GM12878 (cell line): ENCODE data around the gene RFX1. TPM values are rescaled to one million over a fixed set of nuclear protein-coding genes. Genes with fewer than 3 reads are reported as not detected.
A peak's percentile ranks its signal among the peaks of the same experiment; 100 is the strongest.

ENCODE experiments used
- ATAC-seq: fragments of 200-7000 bp; cut with Tn5 transposase; 3 replicates; pipeline ENCODE4 v1.9.1; 2020; ENCODE audit warnings: mild to moderate bottlenecking, moderate library complexity
- BruUV-seq: library from RNA; stranded (reverse); fragments of 400-500 nt; replicated peaks from 2 replicates; lab custom pipeline; 2021; lab: Mats Ljungman, UMichigan
- CTCF ChIA-PET: fragments of 300-600 bp; sonication (Branson Sonifier 250); formaldehyde crosslinking; extraction: SDS; loops from one replicate; lab custom pipeline; 2021; ENCODE audit warnings: inconsistent platforms; lab: Yijun Ruan, JAX
- POLR2A ChIA-PET: fragments of 350-600 bp; formaldehyde crosslinking; extraction: SDS; loops from one replicate; lab custom pipeline; 2021; ENCODE audit warnings: inconsistent platforms; lab: Charles Lee
- RAD21 ChIA-PET: fragments of 300-600 bp; sonication (Branson Sonifier 250); formaldehyde crosslinking; loops from one replicate; lab custom pipeline; 2023; ENCODE audit warnings: antibody characterized with exemption; ENCODE audit not compliant: unreplicated experiment; lab: Charles Lee
- SMC1A ChIA-PET: fragments of 300-600 bp; sonication (Branson Sonifier 250); formaldehyde crosslinking; loops from one replicate; lab custom pipeline; 2023; ENCODE audit not compliant: unreplicated experiment, uncharacterized antibody; lab: Charles Lee
- DNase-seq: peaks from one replicate; pipeline ENCODE4 v3.0.0-alpha.2; 2011; ENCODE audit warnings: low read depth, low spot score
- FAIRE-seq: peaks from 3 replicates; lab custom pipeline; 2011; peaks lifted over from hg19 to GRCh38; lab: Jason Lieb, UNC
- H2AFZ ChIP-seq: 2 replicates; pipeline ENCODE4 v1.6.0; 2011; ENCODE audit warnings: low read depth, low read length, control low read depth; ENCODE audit not compliant: control insufficient read depth
- H3K27ac ChIP-seq: 2 replicates; pipeline ENCODE4 v1.5.1; 2011; ENCODE audit warnings: control low read depth; ENCODE audit not compliant: control insufficient read depth, insufficient read depth
- H3K27me3 ChIP-seq, 2 experiments: replicated peaks in 1 of 2; 2 replicates each; pipeline versions ENCODE4 v1.6.0 to v1.6.1; 2011; ENCODE audit warnings: low read length in 1 of 2; ENCODE audit not compliant: control insufficient read depth in 2 of 2, insufficient read depth in 2 of 2
- H3K36me3 ChIP-seq, 2 experiments: 2 replicates each; pipeline ENCODE4 v1.5.1; 2011; ENCODE audit warnings: low read length in 1 of 2; ENCODE audit not compliant: control insufficient read depth in 2 of 2, insufficient read depth in 2 of 2
- H3K4me1 ChIP-seq: 2 replicates; pipeline ENCODE4 v1.6.1; 2011; ENCODE audit warnings: mild to moderate bottlenecking, low read length, moderate library complexity, mixed read lengths; ENCODE audit not compliant: control insufficient read depth, insufficient read depth
- H3K4me2 ChIP-seq: 2 replicates; pipeline ENCODE4 v1.6.0; 2011; ENCODE audit warnings: control low read depth; ENCODE audit not compliant: control insufficient read depth, insufficient read depth
- H3K4me3 ChIP-seq: fragments of 200-600 bp; sonication (generic); 2 replicates; pipeline ENCODE4 v1.5.1; 2016
- H3K79me2 ChIP-seq: 2 replicates; pipeline ENCODE4 v1.6.0; 2011; ENCODE audit warnings: low read length; ENCODE audit not compliant: control insufficient read depth, insufficient read depth
- H3K9ac ChIP-seq: 2 replicates; pipeline ENCODE4 v1.8.0; 2011; ENCODE audit warnings: low read length, control low read depth, mixed read lengths; ENCODE audit not compliant: control insufficient read depth, insufficient read depth
- H3K9me3 ChIP-seq: replicated peaks from 3 replicates; pipeline ENCODE4 v1.5.1; 2011; ENCODE audit warnings: mild to moderate bottlenecking, low read length; ENCODE audit not compliant: control insufficient read depth, insufficient read depth
- H4K20me1 ChIP-seq: 2 replicates; pipeline ENCODE4 v1.6.0; 2011; ENCODE audit not compliant: control insufficient read depth, insufficient read depth
- ATF7 ChIP-seq: fragments of 450-650 bp; IDR thresholded peaks from 2 replicates; pipeline ENCODE4 v1.6.1; 2016; ENCODE audit warnings: low read depth, mild to moderate bottlenecking
- ETV6 ChIP-seq, 2 experiments: fragments of 450-650 bp in 1 of 2; IDR thresholded peaks in 1 of 2; conservative IDR thresholded peaks in 1 of 2; 2 replicates each; pipeline ENCODE4 v1.6.1; 2014; ENCODE audit warnings: antibody characterized with exemption in 1 of 2, borderline replicate concordance in 1 of 2, low read depth in 1 of 2, mild to moderate bottlenecking in 1 of 2, moderate library complexity in 1 of 2
- JUND ChIP-seq: IDR thresholded peaks from 2 replicates; pipeline ENCODE4 v1.6.1; 2012; ENCODE audit warnings: low read depth, mild to moderate bottlenecking, low read length, improper control_type of control experiment, moderate library complexity
- PAX5 ChIP-seq: IDR thresholded peaks from 2 replicates; pipeline ENCODE4 v1.6.1; 2011; ENCODE audit warnings: low read depth, low read length, borderline replicate concordance
- SMAD5 ChIP-seq: IDR thresholded peaks from 2 replicates; pipeline ENCODE4 v1.6.1; 2016; ENCODE audit warnings: antibody characterized with exemption, low read depth
- SRF ChIP-seq, 2 experiments: IDR thresholded peaks; 2 replicates each; pipeline ENCODE4 v1.6.1; 2011; ENCODE audit warnings: low read depth in 2 of 2, low read length in 2 of 2, mild to moderate bottlenecking in 1 of 2, moderate library complexity in 1 of 2
- TARDBP ChIP-seq: IDR thresholded peaks from 2 replicates; pipeline ENCODE4 v1.6.1; 2016; ENCODE audit warnings: borderline replicate concordance
- TCF3 ChIP-seq: IDR thresholded peaks from 2 replicates; pipeline ENCODE4 v1.6.1; 2012; ENCODE audit warnings: low read depth, mild to moderate bottlenecking, low read length, borderline replicate concordance; ENCODE audit not compliant: insufficient read depth
- TCF7 ChIP-seq: IDR thresholded peaks from 2 replicates; pipeline ENCODE4 v1.6.1; 2014; ENCODE audit warnings: antibody characterized with exemption, borderline replicate concordance
- USF2 ChIP-seq: IDR thresholded peaks from 2 replicates; pipeline ENCODE4 v1.6.1; 2011; ENCODE audit warnings: low read depth, low read length, improper control_type of control experiment, borderline replicate concordance
- ZNF217 ChIP-seq: fragments of 450-650 bp; IDR thresholded peaks from 2 replicates; pipeline ENCODE4 v1.6.1; 2017; ENCODE audit warnings: antibody characterized with exemption, mild to moderate bottlenecking
- ZNF592 ChIP-seq: fragments of 450-650 bp; IDR thresholded peaks from 2 replicates; pipeline ENCODE4 v1.6.1; 2017; ENCODE audit warnings: mild to moderate bottlenecking, moderate library complexity
- WGBS: methylation state at CpG from one replicate; pipeline ENCODE4 v1.1.6; 2016; ENCODE audit warnings: low lambda C conversion rate; ENCODE audit not compliant: insufficient replicate concordance, insufficient coverage; ENCODE audit errors: missing lambda C conversion rate; 5-methylcytosine and 5-hydroxymethylcytosine counted together
- in situ Hi-C: fragments of 300-500 bp; cut with MboI; formaldehyde crosslinking; loops from 9 replicates; pipeline ENCODE4 v1.14.3; 2018; ENCODE audit warnings: mixed read lengths
- intact Hi-C: fragments of 100-400 bp; cut with micrococcal nuclease; formaldehyde crosslinking; loops from one replicate; pipeline ENCODE4 v1.14.2; 2022; ENCODE audit not compliant: unreplicated experiment
- polyA plus RNA-seq, 11 experiments: library from polyadenylated mRNA; depleted of rRNA in 4 of 11; unstranded in 6 of 11; stranded (reverse) in 5 of 11; fragments of >200 nt; fragmentation: Nextera tagmentation in 4 of 11; fragmentation: Illumina TruSeq in 1 of 11; extraction: Ambion mirVana in 4 of 11; extraction: Trizol in 1 of 11; gene quantifications; 1 replicate in 1 of 11; 2 replicates in 10 of 11; pipeline versions ENCODE4 v1.2.1 to v1.2.3, GENCODE V29; 2011 to 2016; ENCODE audit warnings: inconsistent platforms in 2 of 11, missing spikeins in 2 of 11, low read depth in 1 of 11
- total RNA-seq, 4 experiments: library from RNA; depleted of rRNA in 3 of 4; stranded (reverse); fragments of >200 nt in 3 of 4; fragmentation: Illumina TruSeq in 1 of 4; extraction: Trizol in 1 of 4; gene quantifications; 2 replicates each; pipeline versions ENCODE4 v1.2.1 to v1.2.3, GENCODE V29; 2013 to 2021

Gene RFX1
- total and polyA plus RNA-seq, 10 of the 15 experiments (the other 5 are each of a cell fraction or from before 2014, with no cell fraction given): 0.05 to 11.0 (median 1.5) TPM

- FAIRE-seq: no peak
- POLR2A ChIA-PET: no interaction called here
- in situ Hi-C loops: loop anchor here (25.0 kb wide), 1 partner anchor 763 kb away; no protein-coding TSS in a partner anchor
These were observed 44.4 kb upstream of the RFX1 start for GRCh38 chr19:14050512-14050911.

GRCh38 chr19:14048443-14049153 is 42.5 kb upstream of the RFX1 start:
- intact Hi-C loops: no loop called here
- TF ChIP-seq USF2 (no peak), TCF3 (no peak), SRF (IDR thresholded peaks at IDR 0.05; ENCODE audit: low read depth in 2 of 2, low read length in 2 of 2) (no peak), ZNF592 (no peak), ATF7 (no peak), JUND (no peak), ETV6 (conservative IDR thresholded peaks at IDR 0.05 in 1 of 2, IDR thresholded peaks at IDR 0.05 in 1 of 2; ENCODE audit: borderline replicate concordance in 1 of 2, low read depth in 1 of 2) (no peak)

More at GRCh38 chr19:14050512-14050911, 44.4 kb upstream of the RFX1 start:
- BruUV-seq: no TSS peak
- intact Hi-C loops: no loop called here
- Histone ChIP-seq H3K27me3 (no peaks in the 10 kb centered on the region), H3K4me2 (no peak overlapping the region), H4K20me1 (no peaks in the 10 kb centered on the region), H3K36me3 (peaks cover 12 to 18% of the 10 kb centered on the region in 2 experiments; a peak in 3 of 4 replicates), H2AFZ (no peak overlapping the region), H3K9ac (no peak overlapping the region), H3K4me3 (no peak overlapping the region), H3K27ac (no peak overlapping the region), H3K4me1 (no peaks in the 10 kb centered on the region), H3K9me3 (peaks cover 2% of the 10 kb centered on the region; the same call in 1 of the 3 replicates), H3K79me2 (no peaks in the 10 kb centered on the region)
- SMC1A ChIA-PET: interaction anchor here (0.6 to 1.2 kb wide), 2 partner anchors 10 to 50 kb away, joined by 3 to 4 read pairs; no protein-coding TSS in a partner anchor
- 96% methylated on average over 4 of the region's 4 CpGs for WGBS
- DNase-seq: no peak
- RAD21 ChIA-PET: no interaction called here
- TF ChIP-seq PAX5: no peak
- TF ChIP-seq TARDBP: no peak
- TF ChIP-seq SMAD5: no peak
- TF ChIP-seq ZNF217: no peak
- TF ChIP-seq TCF7: no peak
- CTCF ChIA-PET: interaction anchor here (2.4 to 7.4 kb wide), 2 partner anchors 8 to 98 kb away, joined by 8 to 60 read pairs; partner anchors contain the start of gene DCAF15
- no peak for ATAC-seq

More at GRCh38 chr19:14048443-14049153, 42.5 kb upstream of the RFX1 start:
- 65% methylated on average over 8 of the region's 8 CpGs for WGBS
- BruUV-seq: no TSS peak
- no peaks in the 10 kb centered on the region for H3K27me3 ChIP-seq
- CTCF ChIA-PET: interaction anchor here (0.5 to 9.2 kb wide), 17 partner anchors 10 to 168 kb away, joined by 3 to 81 read pairs (median 4); partner anchors contain the start of genes BRME1, CC2D1A, DCAF15 and IL27RA
- H3K36me3 ChIP-seq: peaks cover 17 to 18% of the 10 kb centered on the region in 2 experiments
- H3K79me2 ChIP-seq: no peaks in the 10 kb centered on the region
- no peak for DNase-seq
- no peak overlapping the region for H2AFZ ChIP-seq
- no peak overlapping the region for H3K9ac ChIP-seq
- peak; percentile 89 for FAIRE-seq
- in situ Hi-C loops: no loop called here
- no peak overlapping the region for H3K4me3 ChIP-seq
- H3K9me3 ChIP-seq: peaks cover 2% of the 10 kb centered on the region; the same call in 1 of the 3 replicates
- no peaks in the 10 kb centered on the region for H4K20me1 ChIP-seq
- H3K27ac ChIP-seq: no peak overlapping the region
- ATAC-seq: peak; percentile 87
- RAD21 ChIA-PET: interaction anchor here (1.0 to 1.6 kb wide), 6 partner anchors 17 to 167 kb away, joined by 3 to 8 read pairs (median 4); partner anchors contain the start of gene IL27RA
- SMC1A ChIA-PET: interaction anchor here (0.6 to 2.3 kb wide), 5 partner anchors 11 to 168 kb away, joined by 4 to 8 read pairs (median 4); partner anchors contain the start of gene IL27RA
- POLR2A ChIA-PET: interaction anchor here (0.5 to 1.1 kb wide), 3 partner anchors 11 to 56 kb away, joined by 3 to 4 read pairs (median 4); partner anchors contain the start of gene MISP3
- H3K4me2 ChIP-seq: no peak overlapping the region
- H3K4me1 ChIP-seq: no peaks in the 10 kb centered on the region
